Measurements from ENCODE around the gene RIT1. TPM values are rescaled to one million over a fixed set of nuclear protein-coding genes. Genes with fewer than 3 reads are reported as not detected.

Gene RIT1
- total and polyA plus RNA-seq, 2 of the 13 experiments (the other 11 are each of a cell fraction or from before 2014, with no cell fraction given), result 12.2 to 32.2 TPM

DNA sequence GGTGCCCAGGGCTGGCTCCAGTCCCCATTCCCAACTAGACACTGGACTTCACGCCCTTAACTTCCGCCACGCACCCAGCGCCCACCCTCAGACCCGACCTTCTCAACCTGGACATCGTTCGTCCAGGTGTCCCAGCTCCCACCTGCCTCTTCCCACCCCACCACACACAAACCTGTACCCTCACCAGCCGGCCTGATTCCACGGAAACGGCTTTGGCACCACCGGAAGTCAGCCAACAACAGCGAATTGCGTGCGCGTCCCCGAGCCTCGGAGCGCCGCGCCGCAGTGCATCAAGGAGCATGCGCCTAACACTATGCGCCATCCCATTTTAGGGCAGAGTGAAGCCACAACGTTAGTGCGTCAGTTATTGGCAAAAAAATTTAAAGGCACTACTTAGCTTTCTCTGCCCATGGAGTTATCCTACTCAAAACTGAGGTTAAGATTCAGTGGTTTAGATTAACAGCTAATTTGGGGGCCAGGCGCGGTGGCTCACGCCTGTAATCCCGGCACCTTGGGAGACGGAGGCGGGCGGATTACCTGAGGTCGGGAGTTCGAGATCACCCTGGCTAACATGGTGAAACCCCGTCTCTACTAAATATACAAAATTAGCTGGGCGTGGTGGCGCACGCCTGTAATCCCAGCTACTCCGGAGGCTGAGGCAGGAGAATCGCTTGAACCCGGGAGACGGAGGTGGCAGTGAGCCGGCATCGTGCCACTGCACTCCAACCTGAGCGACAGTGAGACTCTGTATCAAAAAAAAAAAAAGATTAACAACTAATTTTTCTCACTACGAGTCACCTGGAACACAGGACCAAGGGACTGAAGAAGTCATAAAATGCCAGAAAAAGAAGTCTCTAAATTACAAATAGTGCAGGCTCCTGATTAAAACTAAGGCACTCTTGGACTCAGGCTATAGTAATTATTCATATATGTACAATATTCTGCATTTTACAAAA lies 53.9 kb downstream of the RIT1 start, which contains the start of gene GON4L:
GON4L (minus strand) TSS at position 240 of the 956 bp plus-strand sequence. CDS start 3,434 bp downstream, outside the sequence.
- Histone ChIP-seq H3K9me3 (ENCODE audit: low read length) (no peaks in the 10 kb centered on the region), H3K36me3 (replicated peaks in 1 of 2; ENCODE audit: control insufficient read depth in 1 of 2, insufficient read depth in 2 of 2, low read length in 2 of 2) (peaks cover 6 to 14% of the 10 kb centered on the region in 2 experiments; a peak in 4 of 5 replicates), H3K4me3 (replicated peaks in 1 of 3; ENCODE audit: insufficient read depth in 1 of 3, low read depth in 2 of 3, low read length in 3 of 3) (peak within 1 kb of the TSS; percentile 78 to 90 (median 82)), H3K79me2 (ENCODE audit: insufficient read depth, low read length) (peaks cover 16% of the 10 kb centered on the region), H3K27ac (ENCODE audit: extremely low read length, insufficient read depth, low read length) (peak within 1 kb of the TSS; percentile 61), H3K27me3 (ENCODE audit: control insufficient read depth in 1 of 2, insufficient read depth in 2 of 2, low read length in 2 of 2) (no peaks in the 10 kb centered on the region), H2AFZ (ENCODE audit: low read length) (peak within 1 kb of the TSS; percentile 59), H3K4me2 (ENCODE audit: low read depth, low read length) (peak within 1 kb of the TSS; percentile 82), H3K9ac (ENCODE audit: insufficient read depth, low read depth, low read length) (peak within 1 kb of the TSS; percentile 92), H4K20me1 (ENCODE audit: insufficient read depth, low read length) (no peaks in the 10 kb centered on the region), H3K4me1 (ENCODE audit: insufficient read depth, low read length) (peaks cover 23% of the 10 kb centered on the region)
- 2% methylated on average over 33 of the region's 46 CpGs for WGBS (ENCODE audit: low lambda C conversion rate)
- intact Hi-C loops (cut with micrococcal nuclease; ENCODE audit: unreplicated experiment) (no loop called here), in situ Hi-C loops (cut with HindIII; ENCODE audit: extremely low pct_ligation_motif_present, low pct_unique_long_range_greater_than_20kb) (no loop called here)
- DNase-seq (ENCODE audit: low spot score) (peak; percentile 85), ATAC-seq (peak; percentile 89), FAIRE-seq (peak; percentile 98)
- ChIA-PET POLR2A (interaction anchor here (0.6 to 1.5 kb wide), 8 partner anchors 24 to 584 kb away, joined by 3 to 6 read pairs (median 4); partner anchors contain the start of gene CLK2), CTCF (ENCODE audit: low intra/inter-chr PET ratio, low total read pairs) (no interaction called here)
- no TSS peak for BruUV-seq (replicated peaks)
- TF ChIP-seq SMAD1 (CRISPR knock-in tag; IDR thresholded peaks at IDR 0.05; ENCODE audit: borderline replicate concordance, low read depth) (peak; percentile 69; the same call in 1 of the 2 replicates), PHF8 (CRISPR knock-in tag; IDR thresholded peaks at IDR 0.05) (peak; percentile 92), TAF1 (CRISPR knock-in tag; IDR thresholded peaks at IDR 0.05) (peak; percentile 86), SOX6 (IDR thresholded peaks at IDR 0.05) (no peak), SOX6 (CRISPR knock-in tag; IDR thresholded peaks at IDR 0.05) (peak; percentile 24; the same call in 1 of the 2 replicates), DMAP1 (CRISPR knock-in tag; IDR thresholded peaks at IDR 0.05) (peak; percentile 32; the same call in 1 of the 2 replicates), PITX1 (CRISPR knock-in tag; IDR thresholded peaks at IDR 0.05) (peak; percentile 34; the same call in 1 of the 2 replicates), DNMT3B (CRISPR knock-in tag; conservative IDR thresholded peaks at IDR 0.05) (no peak), ZNF547 (CRISPR knock-in tag; IDR thresholded peaks at IDR 0.05) (0 out of 2 replicates have a peak, but pooled peaks have one; percentile 43), SIN3A (IDR thresholded peaks at IDR 0.05; ENCODE audit: borderline replicate concordance, low read depth, low read length) (peak; percentile 79; the same call in 1 of the 2 replicates), ERF (CRISPR knock-in tag; IDR thresholded peaks at IDR 0.05) (peak; percentile 88), ZNF205 (CRISPR knock-in tag; IDR thresholded peaks at IDR 0.05) (peak; percentile 85), ZNF501 (CRISPR knock-in tag; IDR thresholded peaks at IDR 0.05) (peak; percentile 70)
- TF ChIP-seq, protein P1, sequence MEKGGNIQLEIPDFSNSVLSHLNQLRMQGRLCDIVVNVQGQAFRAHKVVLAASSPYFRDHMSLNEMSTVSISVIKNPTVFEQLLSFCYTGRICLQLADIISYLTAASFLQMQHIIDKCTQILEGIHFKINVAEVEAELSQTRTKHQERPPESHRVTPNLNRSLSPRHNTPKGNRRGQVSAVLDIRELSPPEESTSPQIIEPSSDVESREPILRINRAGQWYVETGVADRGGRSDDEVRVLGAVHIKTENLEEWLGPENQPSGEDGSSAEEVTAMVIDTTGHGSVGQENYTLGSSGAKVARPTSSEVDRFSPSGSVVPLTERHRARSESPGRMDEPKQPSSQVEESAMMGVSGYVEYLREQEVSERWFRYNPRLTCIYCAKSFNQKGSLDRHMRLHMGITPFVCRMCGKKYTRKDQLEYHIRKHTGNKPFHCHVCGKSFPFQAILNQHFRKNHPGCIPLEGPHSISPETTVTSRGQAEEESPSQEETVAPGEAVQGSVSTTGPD (CRISPR knock-in tag; IDR thresholded peaks at IDR 0.05), result no peak
- TF ChIP-seq, protein P2, sequence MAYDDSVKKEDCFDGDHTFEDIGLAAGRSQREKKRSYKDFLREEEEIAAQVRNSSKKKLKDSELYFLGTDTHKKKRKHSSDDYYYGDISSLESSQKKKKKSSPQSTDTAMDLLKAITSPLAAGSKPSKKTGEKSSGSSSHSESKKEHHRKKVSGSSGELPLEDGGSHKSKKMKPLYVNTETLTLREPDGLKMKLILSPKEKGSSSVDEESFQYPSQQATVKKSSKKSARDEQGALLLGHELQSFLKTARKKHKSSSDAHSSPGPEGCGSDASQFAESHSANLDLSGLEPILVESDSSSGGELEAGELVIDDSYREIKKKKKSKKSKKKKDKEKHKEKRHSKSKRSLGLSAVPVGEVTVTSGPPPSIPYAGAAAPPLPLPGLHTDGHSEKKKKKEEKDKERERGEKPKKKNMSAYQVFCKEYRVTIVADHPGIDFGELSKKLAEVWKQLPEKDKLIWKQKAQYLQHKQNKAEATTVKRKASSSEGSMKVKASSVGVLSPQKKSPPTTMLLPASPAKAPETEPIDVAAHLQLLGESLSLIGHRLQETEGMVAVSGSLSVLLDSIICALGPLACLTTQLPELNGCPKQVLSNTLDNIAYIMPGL (CRISPR knock-in tag; IDR thresholded peaks at IDR 0.05; ENCODE audit: borderline replicate concordance in 1 of 2, low read depth in 1 of 2), result peak; percentile 39 to 53; a peak in 2 of 4 replicates
- TF ChIP-seq, protein P3, sequence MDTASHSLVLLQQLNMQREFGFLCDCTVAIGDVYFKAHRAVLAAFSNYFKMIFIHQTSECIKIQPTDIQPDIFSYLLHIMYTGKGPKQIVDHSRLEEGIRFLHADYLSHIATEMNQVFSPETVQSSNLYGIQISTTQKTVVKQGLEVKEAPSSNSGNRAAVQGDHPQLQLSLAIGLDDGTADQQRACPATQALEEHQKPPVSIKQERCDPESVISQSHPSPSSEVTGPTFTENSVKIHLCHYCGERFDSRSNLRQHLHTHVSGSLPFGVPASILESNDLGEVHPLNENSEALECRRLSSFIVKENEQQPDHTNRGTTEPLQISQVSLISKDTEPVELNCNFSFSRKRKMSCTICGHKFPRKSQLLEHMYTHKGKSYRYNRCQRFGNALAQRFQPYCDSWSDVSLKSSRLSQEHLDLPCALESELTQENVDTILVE (CRISPR knock-in tag; IDR thresholded peaks at IDR 0.05), result peak; percentile 66; the same call in 1 of the 2 replicates
- TF ChIP-seq, protein P4, sequence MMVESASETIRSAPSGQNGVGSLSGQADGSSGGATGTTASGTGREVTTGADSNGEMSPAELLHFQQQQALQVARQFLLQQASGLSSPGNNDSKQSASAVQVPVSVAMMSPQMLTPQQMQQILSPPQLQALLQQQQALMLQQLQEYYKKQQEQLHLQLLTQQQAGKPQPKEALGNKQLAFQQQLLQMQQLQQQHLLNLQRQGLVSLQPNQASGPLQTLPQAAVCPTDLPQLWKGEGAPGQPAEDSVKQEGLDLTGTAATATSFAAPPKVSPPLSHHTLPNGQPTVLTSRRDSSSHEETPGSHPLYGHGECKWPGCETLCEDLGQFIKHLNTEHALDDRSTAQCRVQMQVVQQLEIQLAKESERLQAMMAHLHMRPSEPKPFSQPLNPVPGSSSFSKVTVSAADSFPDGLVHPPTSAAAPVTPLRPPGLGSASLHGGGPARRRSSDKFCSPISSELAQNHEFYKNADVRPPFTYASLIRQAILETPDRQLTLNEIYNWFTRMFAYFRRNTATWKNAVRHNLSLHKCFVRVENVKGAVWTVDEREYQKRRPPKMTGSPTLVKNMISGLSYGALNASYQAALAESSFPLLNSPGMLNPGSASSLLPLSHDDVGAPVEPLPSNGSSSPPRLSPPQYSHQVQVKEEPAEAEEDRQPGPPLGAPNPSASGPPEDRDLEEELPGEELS (CRISPR knock-in tag; IDR thresholded peaks at IDR 0.05), result peak; percentile 43; the same call in 1 of the 2 replicates
